ENCODE measurements around the gene KRTAP10-3. TPM values are rescaled to one million over a fixed set of nuclear protein-coding genes. Genes with fewer than 3 reads are reported as not detected.

Gene KRTAP10-3
- total RNA-seq, 1 experiment from 2014 or later: not detected

DNA sequence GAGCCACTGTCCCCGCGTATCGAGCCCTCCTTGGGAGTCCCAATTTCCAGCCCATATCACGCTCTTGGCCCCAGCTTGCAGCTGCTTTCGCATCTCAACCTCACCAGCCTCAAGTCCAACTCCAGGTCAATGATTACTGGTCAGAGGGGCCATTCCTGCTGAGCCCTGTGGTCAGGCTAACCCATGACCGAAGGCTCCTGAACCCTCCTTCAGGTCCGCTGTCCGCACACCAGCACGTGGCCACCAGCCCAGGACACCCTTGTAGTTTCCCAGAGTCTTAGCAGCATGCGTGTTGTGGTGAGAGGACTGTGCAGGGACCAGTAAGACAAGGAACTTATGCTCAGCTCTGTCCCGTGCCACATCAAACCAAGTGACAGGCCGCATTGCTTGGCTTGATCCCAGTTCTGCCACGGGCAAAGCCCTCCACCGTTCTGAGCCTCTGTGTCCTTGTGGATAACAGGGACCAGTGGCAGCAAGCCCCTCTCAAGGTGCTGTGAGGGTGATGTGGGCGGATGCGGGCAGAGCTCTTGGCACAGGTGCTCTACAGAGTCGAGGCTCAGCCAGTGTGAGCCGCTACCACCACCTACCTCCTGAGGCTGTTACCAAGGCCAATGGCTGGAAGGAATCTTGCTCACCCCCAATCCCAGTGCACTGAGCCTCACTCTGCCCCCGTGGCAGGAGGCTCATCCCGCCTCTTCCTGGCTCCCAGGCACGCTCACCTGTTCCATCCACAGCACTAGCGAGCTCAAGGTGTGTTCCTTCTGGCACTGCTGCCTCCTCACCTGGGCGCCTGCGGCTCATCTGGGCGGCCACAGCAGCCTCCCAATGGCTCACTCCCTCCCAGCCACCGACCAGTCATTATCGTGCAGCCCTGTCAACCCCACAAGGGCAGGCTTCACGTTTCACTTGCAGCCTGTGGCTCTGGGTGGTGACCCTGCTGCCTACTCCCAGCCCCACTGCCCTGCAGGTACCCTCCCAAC is 39.0 kb downstream of the KRTAP10-3 start:
- no peak for DNase-seq (ENCODE audit: low spot score)

DNA sequence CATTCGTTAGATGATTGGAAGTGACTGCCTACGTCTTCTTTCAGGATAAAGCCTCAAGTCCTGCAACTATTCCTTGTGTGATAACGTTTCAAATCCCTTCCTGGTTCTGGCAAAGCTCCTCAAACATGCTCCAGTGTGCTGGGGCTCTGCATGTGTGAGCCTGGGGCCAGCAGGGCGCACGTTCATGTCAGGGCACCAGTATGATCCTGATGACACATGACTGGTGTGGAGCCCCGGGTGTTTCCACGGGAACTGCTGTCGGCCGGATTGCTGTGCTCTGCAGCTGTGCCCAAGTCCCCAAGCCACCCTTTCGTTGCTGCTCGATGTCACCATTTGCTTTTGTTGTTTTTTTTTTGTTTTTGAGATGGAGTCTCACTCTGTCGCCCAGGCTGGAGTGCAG is 39.9 kb downstream of the KRTAP10-3 start:
- DNase-seq (ENCODE audit: low spot score): no peak

DNA sequence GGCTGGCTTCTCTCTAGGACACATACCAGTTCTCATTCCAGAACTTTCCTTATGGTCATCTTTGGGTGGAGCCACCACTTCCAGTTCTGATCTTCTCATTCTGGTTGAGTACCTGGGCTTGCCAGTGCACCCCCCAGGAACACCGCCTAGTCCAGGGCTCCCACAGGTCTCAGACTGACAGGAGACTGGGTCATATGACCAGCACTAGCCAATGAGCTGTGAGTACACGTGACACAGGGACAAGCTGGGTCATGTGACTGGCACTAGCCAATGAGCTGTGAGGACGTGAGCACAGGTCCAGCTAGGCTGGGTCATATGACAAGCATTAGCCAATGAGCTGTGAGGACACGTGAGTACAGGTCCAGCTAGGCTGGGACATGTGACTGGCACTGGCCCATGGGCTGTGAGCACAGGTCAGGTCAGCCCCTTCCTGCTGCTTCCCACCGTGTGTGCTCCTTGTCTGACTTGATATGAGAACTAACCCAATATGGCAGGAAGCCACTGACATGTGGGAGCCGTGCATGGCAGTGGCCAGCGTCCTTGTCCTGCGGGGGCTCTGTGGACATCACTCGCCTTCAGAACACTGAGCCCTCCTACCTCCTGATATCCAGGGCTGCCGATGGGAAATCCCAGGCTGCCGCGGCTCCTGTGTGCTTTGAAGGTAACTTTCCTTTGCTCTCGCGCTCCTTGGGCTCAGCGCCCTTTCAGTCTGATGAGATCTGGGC is 41.3 kb downstream of the KRTAP10-3 start:
- peak; percentile 100 for DNase-seq (ENCODE audit: low spot score)

DNA sequence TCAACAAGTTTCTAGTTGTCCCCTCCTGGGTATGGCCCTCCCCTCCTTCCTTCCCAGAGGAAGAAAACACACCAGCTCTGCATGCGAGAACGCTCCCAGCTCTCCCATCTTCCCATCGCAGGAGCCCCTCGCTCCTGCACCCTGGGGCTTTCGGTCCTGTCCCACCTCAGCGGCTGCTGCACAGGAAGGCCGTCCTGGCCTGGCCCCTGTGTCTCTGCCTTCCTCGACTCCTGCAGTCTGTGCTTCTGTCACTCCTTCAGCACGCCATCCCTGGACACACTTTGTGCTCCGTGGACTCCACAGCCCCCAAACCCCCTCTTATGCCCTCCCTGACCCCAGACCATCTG is 41.8 kb downstream of the KRTAP10-3 start:
- DNase-seq (ENCODE audit: low spot score): no peak

DNA sequence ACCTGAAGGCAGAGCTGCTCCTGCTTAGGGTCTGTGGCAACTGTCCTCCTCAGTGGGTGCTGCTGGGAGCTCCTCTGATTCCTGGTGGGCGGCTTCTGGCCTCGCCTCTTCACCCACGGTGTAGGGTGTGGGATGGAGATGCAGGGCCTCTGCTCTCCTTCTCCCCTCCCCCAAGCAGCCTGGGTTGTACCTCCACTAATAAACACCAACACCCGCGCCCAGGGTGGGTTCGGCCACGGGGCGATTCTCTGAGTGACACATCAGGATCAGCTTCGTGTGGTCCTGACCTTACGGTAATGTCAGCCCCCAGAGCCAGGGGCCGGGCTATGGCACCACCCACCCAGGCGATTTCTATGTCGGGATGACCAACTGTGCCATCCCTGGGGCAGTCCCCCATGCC is 42.3 kb downstream of the KRTAP10-3 start:
- DNase-seq (ENCODE audit: low spot score): no peak

DNA sequence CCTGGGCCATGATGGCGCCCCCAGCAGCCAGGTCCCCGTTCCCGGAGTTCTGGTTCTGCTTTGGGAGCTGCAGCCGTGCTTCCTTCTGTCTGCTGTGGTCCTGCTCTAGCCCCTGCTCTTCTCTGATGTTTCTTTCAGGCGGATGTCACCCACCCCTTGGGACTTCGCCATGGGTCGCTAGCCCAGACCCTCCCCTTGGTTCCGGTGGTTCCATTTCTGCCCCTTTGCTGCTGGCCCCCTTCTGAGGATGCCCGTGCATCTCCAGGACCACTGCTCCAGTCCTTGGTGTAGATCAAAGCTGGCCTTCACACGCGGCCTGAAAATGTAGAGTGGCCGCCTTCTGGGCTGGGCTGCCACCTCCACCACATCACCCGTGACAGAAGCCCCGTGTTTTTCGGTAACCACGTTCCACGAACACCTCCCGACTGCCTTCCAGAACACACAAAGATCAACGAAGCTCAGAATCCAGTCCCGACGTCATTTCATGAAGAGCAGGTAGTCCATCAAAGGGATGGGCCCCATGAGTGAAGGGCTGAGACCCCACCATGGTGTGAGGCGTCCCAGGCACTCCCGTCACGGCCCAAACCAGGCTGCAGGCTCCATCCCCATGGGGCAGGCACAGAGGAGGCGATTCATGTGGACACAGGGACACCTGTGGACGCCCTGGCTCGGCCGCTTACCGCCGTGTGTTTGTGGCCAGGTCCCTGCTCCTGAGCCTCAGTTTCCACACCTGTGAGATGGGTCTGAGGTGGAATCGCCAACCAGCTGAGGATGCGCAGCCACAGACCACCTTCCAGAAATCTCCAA is 43.0 kb downstream of the KRTAP10-3 start:
- DNase-seq (ENCODE audit: low spot score): no peak

DNA sequence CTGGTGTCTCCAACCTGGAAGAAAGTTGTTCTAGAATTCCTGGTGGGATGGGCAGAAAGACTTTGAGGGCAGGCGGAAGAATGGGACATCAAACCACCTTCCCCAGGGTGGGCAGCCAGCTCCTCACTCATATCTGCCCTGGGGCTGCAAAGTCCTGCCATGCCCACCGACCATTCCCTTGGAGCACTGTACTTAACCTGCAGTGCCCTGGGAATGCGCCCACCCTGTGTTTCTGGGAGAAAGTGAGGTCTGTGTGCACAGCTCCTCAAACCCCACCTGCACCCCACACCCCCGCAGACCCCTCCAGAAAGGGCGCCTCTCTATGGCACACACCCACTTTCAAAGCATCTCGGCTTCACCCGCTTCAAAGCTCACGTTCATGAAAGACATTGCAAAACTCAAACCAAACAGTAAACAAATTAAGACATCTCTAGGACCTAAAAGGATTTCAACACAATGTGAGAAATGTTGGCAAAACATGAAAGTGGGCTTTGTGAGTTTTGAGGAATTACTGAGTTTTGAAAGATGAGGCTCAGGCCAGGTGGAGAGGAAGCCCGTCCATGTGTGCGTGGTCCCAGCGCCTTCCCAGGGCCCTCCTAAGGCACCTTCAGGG is 43.7 kb downstream of the KRTAP10-3 start:
- no peak for DNase-seq (ENCODE audit: low spot score)

DNA sequence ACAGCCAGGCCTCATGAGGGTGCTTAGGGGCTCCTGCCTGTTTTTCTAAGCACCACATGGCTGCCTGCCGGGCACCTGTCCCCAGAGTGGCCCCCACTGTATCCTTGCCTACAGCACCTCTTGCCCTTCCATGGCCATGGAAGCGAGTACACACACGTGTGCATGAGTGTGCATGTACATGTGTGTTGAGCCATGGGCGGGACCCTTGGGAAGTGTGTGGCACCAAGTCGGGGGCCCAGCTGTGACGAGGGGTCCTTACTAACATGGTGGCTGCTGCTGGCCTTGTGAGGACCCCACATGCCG is 44.4 kb downstream of the KRTAP10-3 start:
- DNase-seq (ENCODE audit: low spot score): no peak

DNA sequence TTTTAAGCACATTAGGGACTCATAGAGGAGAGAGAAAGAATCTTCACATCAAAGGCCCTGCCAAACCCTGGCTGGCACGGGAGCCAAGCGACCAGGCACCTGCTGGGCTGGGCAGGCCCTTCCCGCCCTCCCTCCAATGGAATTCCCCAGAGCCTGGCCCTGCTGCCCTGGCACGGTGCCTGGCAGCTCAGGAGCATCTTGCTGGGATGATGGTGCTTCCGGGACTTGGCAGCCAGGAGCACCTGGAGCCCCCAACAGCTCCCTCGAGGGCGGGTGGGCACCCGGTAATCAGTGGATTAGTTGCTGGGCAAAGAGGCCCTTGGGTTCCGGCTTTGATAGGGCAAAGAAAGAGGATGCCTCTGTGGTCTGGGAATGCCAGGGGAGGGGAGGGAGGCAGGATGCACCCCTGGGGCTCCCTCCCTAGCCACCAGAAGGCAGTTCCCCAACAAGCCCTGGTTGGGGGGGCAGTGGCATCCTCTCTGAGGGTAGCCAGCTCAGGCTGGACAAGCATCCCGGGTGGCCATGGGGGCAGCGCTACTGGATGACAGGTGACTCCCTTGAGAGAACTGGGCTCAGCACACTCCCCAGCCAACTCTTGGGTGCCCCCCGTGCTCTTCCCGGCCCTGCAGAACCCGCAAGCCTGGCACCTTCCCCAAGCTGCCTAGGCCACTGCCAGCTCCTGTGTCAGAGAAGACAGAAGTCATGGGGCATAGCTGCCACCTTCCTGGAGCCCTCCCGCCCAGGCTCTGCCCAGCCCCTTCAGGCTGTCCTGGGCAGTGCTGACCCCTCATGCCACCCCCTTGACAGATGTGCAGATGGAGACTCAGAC is 45.0 kb downstream of the KRTAP10-3 start:
- DNase-seq (ENCODE audit: low spot score): no peak

DNA sequence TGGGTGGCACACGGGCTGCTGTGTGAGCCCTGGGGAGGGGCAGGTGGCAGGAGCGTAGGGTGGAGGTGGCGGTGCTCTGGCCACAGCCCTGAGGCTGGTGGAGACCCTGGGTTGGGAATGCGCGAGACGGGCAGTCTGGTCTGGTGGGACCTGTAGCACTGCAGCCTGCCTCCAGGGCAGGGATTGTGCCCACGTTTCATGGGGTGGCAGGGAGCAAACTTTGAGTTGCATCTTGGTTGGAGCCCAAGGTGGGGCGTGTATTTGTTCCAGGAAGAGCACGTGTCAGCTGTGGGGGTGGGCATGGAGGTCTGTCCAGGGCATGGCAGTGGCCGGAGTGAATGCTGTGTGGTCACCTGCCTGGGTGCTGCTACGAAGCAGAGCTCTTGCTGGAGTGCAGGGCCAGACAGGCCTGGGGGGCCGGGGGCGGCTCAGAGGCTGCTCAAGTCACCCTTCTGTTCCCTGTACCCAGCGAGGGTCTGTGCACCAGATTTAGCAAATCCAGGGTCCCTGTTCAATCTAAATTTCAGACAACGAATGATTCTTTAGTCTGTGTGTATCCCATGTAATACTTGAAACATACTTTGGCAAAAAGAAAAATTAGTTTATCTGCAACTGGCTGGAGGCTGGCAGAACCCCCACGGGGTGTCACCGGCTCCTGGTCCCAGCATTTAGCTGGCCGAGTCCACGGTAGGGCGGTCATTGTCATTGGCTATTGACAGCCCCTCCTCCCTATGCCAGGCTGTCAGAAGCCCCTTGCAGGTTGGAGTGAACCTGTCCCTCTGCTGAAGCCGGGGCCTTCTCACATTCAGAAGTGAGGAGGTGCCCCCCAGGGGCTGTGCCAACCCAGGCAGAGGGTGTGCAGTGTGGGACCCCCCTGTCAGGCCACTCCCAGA is 45.9 kb downstream of the KRTAP10-3 start:
- DNase-seq (ENCODE audit: low spot score): no peak

DNA sequence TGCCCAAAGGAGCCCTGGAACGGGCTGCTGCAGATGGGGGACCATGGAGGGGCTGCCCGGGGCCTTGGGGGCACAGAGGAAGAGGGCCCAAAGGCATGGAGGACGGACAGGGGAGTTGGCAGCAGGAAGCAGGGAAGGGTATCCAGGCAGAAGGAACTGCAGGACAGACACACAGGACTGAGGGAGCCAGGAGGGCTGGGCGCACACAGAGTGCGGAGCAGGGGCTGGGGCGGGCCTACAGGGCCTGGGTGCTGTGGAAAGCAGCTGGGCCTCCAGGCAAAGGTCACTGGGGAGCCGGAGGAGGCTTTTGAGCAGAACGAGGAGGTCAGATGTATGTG is 46.7 kb downstream of the KRTAP10-3 start:
- no peak for DNase-seq (ENCODE audit: low spot score)

DNA sequence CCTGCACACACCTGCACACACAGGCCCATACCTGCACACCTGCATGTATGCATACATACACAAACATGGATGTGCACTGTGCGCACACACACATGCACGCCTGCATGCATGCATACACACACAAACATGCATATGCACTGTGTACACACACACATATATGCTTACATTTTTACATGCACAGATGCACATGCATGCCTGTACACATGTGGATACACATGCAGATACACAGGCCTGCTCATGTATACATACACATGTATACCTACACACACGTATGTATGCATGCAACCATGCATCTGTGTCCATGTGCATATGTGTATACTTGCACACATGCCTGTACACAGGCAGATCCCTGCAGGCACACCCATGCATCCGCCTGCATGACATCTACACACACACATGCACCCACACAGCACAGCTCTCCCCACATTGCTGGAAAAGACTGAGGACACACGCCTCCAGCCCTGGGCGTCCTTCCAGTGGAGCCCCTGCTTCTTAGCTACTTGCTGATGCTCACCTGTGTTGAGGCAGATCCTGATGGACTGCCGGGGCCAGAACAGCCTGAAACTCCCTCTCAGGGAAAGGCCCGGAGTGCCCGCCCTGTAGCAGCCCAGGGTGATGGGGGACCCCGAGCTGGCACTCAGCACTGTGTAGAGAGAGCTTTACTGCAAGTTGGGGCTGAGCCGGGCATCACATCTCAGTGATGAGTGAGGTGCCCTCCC is 47.2 kb downstream of the KRTAP10-3 start:
- no peak for DNase-seq (ENCODE audit: low spot score)

DNA sequence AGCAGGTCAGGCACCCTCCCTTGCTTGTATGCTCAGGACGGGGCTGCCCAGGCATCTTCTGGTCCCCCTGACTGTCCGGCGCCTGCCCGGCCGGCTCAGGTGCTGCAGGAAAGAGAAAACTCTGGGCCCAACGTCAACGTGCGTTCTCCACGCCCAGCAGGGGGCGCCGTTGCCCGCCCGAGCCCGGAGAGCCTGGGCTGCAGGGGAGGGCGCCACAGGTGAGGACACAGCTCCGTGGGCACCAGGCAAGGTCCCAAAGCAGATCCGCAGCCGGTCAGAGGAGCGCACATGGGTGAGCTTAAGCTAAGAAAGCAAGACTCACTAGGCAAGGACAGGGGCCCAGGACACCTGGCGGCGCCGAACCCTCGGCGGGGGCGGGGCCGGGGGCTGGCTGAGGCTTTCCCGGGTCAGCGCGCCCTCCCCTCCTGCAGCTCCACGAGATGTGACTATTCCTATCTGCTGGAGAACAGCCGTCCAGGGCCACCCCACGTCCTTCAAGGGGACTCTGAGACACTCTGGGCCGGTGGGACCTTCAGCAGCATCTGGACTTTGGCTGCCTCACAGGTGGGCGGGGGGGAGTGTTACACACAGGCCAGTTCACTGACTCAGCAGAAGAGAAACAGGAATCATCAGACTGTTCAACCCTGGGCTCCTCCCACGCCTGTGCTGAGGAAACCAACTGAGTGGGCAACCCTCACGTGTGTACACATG is 47.9 kb downstream of the KRTAP10-3 start:
- peak; percentile 57 for DNase-seq (ENCODE audit: low spot score)

DNA sequence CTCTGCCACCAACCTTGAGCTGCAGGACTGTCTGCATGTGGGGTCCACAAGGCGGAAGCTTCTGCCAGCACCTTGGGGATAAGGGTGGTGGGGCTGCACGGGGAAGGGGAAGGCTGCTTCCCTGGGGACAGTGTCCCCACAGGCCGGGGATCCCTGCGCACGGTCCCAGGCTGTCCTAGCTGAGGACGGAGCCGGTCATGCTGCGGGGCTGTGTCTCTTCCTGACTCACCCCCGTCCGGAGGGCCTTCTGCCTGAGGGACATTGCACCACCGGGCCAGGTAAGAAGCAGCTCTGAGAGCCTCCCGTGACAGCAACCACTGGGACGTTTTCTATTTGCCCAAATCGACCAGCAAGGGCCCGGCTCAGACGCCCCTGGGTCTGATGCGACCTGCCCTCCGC is 48.5 kb downstream of the KRTAP10-3 start:
- no peak for DNase-seq (ENCODE audit: low spot score)

DNA sequence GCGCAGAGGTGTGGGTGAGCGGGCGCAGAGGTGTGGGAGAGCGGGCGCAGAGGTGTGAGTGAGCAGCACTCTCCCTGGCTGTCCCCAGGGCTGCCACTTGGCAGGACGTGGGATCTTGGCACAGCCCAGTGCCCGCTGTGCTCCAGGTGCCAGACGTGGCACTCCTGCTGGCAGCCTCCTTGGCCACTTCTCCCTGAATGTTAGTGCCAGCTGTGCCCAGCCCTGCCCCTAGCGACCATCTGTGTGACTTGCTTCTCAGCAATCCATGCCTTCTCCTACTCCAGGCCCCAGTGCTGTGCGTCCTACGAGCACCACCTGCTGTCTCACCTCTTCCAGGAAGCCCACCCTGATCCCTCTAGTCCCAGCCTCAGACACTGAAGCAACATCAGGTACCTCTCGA is 49.1 kb downstream of the KRTAP10-3 start:
- peak; percentile 82 for DNase-seq (ENCODE audit: low spot score)

DNA sequence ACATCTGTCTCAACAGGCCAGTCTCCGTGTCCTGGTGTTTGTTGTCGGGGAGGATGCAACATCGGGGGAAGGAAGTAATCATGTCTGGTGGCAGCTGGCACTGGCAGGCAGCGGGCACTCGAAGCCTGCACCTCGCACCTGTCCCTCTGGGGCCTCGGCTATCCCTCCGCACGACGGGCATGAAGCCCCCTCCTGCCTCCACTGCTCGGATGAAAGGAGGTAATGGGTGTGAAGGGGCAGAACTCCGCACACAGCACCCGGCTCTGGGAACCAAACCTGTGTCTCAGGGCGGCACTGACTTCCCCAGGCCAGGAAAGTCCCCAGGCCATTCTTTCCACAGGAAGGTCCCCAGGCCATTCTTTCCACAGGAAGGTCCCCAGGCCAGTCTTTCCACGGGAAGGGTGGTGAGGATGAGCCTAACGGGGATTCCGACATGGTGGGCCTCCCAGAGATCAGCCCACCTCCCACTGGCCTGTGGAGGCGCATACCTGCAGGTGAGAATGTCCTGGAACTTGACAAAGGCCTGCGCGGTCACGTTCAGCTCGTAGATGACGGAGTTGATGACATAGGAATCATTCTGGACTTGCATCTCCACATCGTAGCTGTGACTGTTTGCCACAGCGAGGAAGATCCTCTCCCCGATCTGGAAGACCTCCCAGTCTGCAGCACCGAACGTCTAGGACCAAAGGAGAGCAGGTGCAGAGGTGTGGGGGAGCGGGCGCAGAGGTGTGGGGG is 49.7 kb downstream of the KRTAP10-3 start:
- no peak for DNase-seq (ENCODE audit: low spot score)

DNA sequence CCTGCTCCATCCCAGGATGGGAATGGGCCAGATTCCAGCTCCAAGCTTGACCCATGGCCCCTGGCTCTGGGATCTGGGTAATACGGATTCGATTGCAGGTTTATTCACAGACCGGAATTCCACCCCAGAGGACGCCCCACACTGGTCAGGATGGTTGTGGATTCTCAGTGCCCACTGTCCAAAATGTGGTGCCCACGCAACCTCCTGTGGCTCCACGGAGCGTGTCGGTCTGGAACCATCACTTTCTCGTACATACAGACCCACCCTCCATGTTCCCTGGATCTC is 50.2 kb downstream of the KRTAP10-3 start:
- DNase-seq (ENCODE audit: low spot score): no peak

Data from H4 (cell line).